ENCODE measurements around the gene PTGES3L. TPM values are rescaled to one million over a fixed set of nuclear protein-coding genes. Genes with fewer than 3 reads are reported as not detected.
A peak's percentile ranks its signal among the peaks of the same experiment; 100 is the strongest.
"Not testable (repeated sequence)": the region's sequence is repeated elsewhere in the genome, so short reads cannot be mapped to it uniquely, and the experiment has no call there.

The PTGES3L gene
- polyA plus RNA-seq, 1 experiment = 3.3 TPM

GRCh38 chr17:42997984-42998938 is 18.4 kb upstream of the PTGES3L start, which contains the start of gene RPL27:
RPL27 (plus strand) TSS chr17:42998419; CDS start chr17:42998751, 332 bp downstream.
- peak; percentile 100 for DNase-seq (ENCODE audit: low read depth)
- ChIA-PET CTCF (interaction anchor here (0.5 to 2.2 kb wide), 21 partner anchors 8 to 676 kb away, joined by 3 to 16 read pairs (median 3); partner anchors contain the start of genes AOC2, IFI35 and PSME3), POLR2A (interaction anchor here (0.5 to 1.1 kb wide), 7 partner anchors 8 to 363 kb away, joined by 3 to 14 read pairs (median 3); partner anchors contain the start of genes AOC3, IFI35, PTGES3L and RUNDC1)
- TF ChIP-seq, protein P1, sequence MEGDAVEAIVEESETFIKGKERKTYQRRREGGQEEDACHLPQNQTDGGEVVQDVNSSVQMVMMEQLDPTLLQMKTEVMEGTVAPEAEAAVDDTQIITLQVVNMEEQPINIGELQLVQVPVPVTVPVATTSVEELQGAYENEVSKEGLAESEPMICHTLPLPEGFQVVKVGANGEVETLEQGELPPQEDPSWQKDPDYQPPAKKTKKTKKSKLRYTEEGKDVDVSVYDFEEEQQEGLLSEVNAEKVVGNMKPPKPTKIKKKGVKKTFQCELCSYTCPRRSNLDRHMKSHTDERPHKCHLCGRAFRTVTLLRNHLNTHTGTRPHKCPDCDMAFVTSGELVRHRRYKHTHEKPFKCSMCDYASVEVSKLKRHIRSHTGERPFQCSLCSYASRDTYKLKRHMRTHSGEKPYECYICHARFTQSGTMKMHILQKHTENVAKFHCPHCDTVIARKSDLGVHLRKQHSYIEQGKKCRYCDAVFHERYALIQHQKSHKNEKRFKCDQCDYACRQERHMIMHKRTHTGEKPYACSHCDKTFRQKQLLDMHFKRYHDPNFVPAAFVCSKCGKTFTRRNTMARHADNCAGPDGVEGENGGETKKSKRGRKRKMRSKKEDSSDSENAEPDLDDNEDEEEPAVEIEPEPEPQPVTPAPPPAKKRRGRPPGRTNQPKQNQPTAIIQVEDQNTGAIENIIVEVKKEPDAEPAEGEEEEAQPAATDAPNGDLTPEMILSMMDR (IDR thresholded peaks at IDR 0.05; ENCODE audit: insufficient read depth, low read depth, low read length) = peak; percentile 81
- Histone ChIP-seq H3K27me3 (ENCODE audit: control insufficient read depth, insufficient read depth, low read length) (no peaks in the 10 kb centered on the region), H3K4me3 (ENCODE audit: low read depth, low read length) (peak within 1 kb of the TSS; percentile 91), H3K36me3 (ENCODE audit: control insufficient read depth, insufficient read depth, low read length) (peaks cover 6% of the 10 kb centered on the region)

DNA sequence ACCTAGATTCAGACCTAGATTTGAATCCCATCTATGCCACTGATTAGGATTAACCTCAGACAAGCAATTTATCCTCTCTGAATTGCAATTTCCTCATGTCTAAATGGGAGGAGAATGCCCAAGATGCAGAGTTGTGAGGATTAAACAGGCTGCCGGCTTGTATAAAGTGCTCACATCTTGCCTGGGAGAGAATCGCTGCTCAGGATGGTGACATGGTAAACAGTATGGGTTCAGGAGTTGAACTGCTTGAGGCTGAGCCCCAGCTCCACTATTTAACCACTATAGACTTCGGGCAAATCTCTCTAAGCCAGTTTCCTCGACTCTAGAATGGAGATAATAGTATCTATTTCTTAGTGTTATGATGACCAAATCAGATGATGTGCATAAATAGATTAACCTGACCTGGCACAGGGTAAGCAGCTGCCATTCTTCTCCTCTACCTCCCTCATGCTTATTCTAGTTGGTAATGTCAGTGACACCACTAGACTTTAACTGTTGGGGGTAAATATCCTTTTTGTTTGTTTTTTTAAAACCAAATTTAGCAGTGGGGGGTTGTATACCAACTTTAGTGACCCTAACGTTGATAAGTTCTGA is 17.6 kb upstream of the PTGES3L start:
- ChIA-PET POLR2A (interaction anchor here (0.5 to 1.1 kb wide), 8 partner anchors 9 to 364 kb away, joined by 3 to 14 read pairs (median 3); partner anchors contain the start of genes AOC3, IFI35, PTGES3L and RUNDC1), CTCF (interaction anchor here (0.5 to 2.2 kb wide), 19 partner anchors 9 to 675 kb away, joined by 3 to 16 read pairs (median 3); partner anchors contain the start of genes AOC2, IFI35 and PSME3)
- H3K27me3 ChIP-seq (ENCODE audit: control insufficient read depth, insufficient read depth, low read length) = no peaks in the 10 kb centered on the region
- TF ChIP-seq, protein P1 (IDR thresholded peaks at IDR 0.05; ENCODE audit: insufficient read depth, low read depth, low read length) = no peak
- DNase-seq (ENCODE audit: low read depth) = no peak
- peak overlapping the region; percentile 9; the same call in 1 of the 2 replicates for H3K4me3 ChIP-seq (ENCODE audit: low read depth, low read length)
- H3K36me3 ChIP-seq (ENCODE audit: control insufficient read depth, insufficient read depth, low read length) = peaks cover 5% of the 10 kb centered on the region

DNA sequence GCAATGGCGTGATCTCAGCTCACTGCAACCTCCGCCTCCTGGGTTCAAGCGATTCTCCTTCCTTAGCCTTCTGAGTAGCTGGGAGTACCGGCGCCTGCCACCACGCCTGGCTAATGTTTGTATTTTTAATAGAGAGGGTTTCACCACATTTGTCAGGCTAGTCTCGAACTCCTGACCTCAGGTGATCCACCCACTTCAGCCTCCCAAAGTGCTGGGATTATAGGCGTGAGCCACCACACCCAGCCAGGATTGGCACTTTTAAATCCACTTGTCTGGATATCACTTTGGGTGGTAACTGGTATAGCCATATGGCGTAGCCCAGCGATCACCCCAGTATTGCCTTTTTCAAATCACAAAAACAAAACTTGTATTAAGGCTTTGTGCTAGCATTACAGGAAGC is 14.0 kb upstream of the PTGES3L start:
- H3K27me3 ChIP-seq (ENCODE audit: control insufficient read depth, insufficient read depth, low read length); H3K36me3 ChIP-seq (ENCODE audit: control insufficient read depth, insufficient read depth, low read length); POLR2A ChIA-PET; DNase-seq (ENCODE audit: low read depth); H3K4me3 ChIP-seq (ENCODE audit: low read depth, low read length): not testable (repeated sequence)
- CTCF ChIA-PET = interaction anchor here (1.0 kb wide), 1 partner anchor 151 kb away, joined by 3 read pairs; no protein-coding TSS in a partner anchor

DNA sequence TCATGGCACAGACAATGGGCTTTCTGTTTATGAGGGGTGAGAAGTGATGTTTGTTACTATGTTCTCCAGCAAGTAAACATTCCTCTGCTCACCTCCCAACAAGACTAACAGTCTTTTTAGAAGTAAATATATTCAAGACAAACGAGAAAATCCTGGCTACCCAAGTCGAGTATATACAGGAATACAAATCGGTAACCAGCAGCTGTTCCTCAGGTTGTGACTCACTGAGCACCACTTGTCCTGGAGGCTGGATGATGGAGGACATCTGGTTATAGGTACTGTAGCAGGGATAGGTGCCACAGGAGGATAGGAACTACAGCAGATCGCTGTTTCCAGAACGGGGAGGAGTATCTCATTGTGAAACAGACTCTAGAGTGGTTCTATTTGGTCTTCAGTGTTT is 13.0 kb upstream of the PTGES3L start:
- no peak for DNase-seq (ENCODE audit: low read depth)
- ChIA-PET POLR2A (no interaction called here), CTCF (interaction anchor here (0.8 kb wide), 1 partner anchor 149 kb away, joined by 5 read pairs; no protein-coding TSS in a partner anchor)
- Histone ChIP-seq H3K27me3 (ENCODE audit: control insufficient read depth, insufficient read depth, low read length) (no peaks in the 10 kb centered on the region), H3K4me3 (ENCODE audit: low read depth, low read length) (no peak overlapping the region), H3K36me3 (ENCODE audit: control insufficient read depth, insufficient read depth, low read length) (peaks cover 9% of the 10 kb centered on the region)
- TF ChIP-seq, protein P1 (IDR thresholded peaks at IDR 0.05; ENCODE audit: insufficient read depth, low read depth, low read length) = no peak

GRCh38 chr17:42991471-42991870 is 11.6 kb upstream of the PTGES3L start:
- POLR2A ChIA-PET = interaction anchor here (0.6 kb wide), 1 partner anchor 13 kb away, joined by 13 read pairs; no protein-coding TSS in a partner anchor
- Histone ChIP-seq H3K27me3 (ENCODE audit: control insufficient read depth, insufficient read depth, low read length) (no peaks in the 10 kb centered on the region), H3K4me3 (ENCODE audit: low read depth, low read length) (no peak overlapping the region), H3K36me3 (ENCODE audit: control insufficient read depth, insufficient read depth, low read length) (peaks cover 13% of the 10 kb centered on the region)
- TF ChIP-seq, protein P1 (IDR thresholded peaks at IDR 0.05; ENCODE audit: insufficient read depth, low read depth, low read length) = no peak
- DNase-seq (ENCODE audit: low read depth) = no peak
- CTCF ChIA-PET = interaction anchor here (1.0 kb wide), 1 partner anchor 231 kb away, joined by 3 read pairs; no protein-coding TSS in a partner anchor

All from BJ (cell line).